HCT116 (cell line): ENCODE results near the gene ZBTB49.

ENCODE experiments used
- EZH2phosphoT487 ChIP-seq: fragments of 200-600 bp; IDR thresholded peaks from 2 replicates; pipeline ENCODE4 v1.6.1; 2018; ENCODE audit warnings: antibody characterized with exemption, borderline replicate concordance
- RAD21 ChIP-seq: IDR thresholded peaks from 2 replicates; pipeline ENCODE4 v1.6.1; 2012; ENCODE audit warnings: low read depth, mild to moderate bottlenecking
- REST ChIP-seq: IDR thresholded peaks from 2 replicates; pipeline ENCODE4 v1.6.1; 2012; ENCODE audit warnings: low read depth
- SIN3A ChIP-seq: IDR thresholded peaks from 2 replicates; pipeline ENCODE4 v1.6.1; 2012; ENCODE audit warnings: low read depth
- ZFX ChIP-seq: fragments of 450-650 bp; IDR thresholded peaks from 2 replicates; pipeline ENCODE4 v1.6.1; 2017
- TF ChIP-seq, protein P1 (sequence below): IDR thresholded peaks from 2 replicates; pipeline ENCODE4 v1.6.1; 2012

- no peak for TF ChIP-seq REST
- TF ChIP-seq EZH2phosphoT487 = no peak
- TF ChIP-seq ZFX = no peak
- no peak for TF ChIP-seq RAD21
- TF ChIP-seq, protein P1, sequence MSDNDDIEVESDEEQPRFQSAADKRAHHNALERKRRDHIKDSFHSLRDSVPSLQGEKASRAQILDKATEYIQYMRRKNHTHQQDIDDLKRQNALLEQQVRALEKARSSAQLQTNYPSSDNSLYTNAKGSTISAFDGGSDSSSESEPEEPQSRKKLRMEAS = no peak
- no peak for TF ChIP-seq SIN3A
Observed at GRCh38 chr4:4325321-4325720, 35.3 kb downstream of the ZBTB49 start.
